HG02970 (cell line): ENCODE results near the gene GLB1L3.
"Not testable (repeated sequence)": the region's sequence is repeated elsewhere in the genome, so short reads cannot be mapped to it uniquely, and the experiment has no call there.

Experiments used
- ATAC-seq: cut with Tn5 transposase; IDR thresholded peaks from one replicate; pipeline ENCODE4 v1.9.1; 2021; ENCODE audit warnings: mild to moderate bottlenecking, moderate library complexity, moderate number of reproducible peaks; ENCODE audit not compliant: unreplicated experiment, low FRiP score

GLB1L3 gene

DNA sequence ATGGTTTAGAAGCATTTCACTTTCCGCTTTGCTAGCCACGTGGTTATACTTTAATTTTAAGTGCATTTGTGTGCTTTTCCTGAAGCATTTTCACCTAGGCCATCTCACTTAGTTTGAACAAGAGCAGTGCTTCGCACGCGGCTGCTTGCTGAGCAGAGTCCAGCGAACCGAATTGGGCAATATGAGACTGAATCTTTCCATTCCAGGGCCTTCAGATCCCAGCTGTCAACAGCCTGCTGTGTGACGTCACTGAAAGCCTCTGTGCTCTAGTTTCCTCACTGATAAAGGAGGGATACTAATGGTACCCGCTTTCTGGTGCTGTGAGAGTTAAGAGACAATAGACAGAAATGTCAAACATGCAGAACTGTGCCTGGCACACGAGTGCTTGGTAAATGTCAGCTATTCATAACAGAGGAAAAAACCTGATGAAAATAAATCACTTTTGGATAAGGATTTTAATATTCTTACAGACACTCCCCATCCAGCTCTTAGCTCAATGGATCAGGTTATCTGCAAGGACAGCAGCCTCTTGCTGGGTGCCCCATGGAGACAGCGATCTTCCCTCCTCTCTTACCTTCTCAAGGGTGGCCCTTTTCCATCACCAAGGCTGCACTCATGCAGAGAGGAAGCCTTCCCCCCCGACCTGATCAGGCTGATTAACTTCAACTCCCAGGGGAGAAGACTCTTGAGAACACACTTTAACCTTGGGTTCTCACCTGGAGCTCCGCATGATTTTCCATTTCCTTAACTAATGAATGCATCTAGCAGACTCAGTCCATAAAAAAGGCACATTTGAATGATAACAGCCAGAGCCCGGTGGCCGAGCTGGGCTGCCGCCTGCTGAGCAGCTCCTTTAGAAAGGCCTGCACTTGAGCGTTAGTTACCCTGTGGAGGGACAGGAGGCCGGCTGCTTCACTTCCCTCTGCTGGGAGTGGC is 3.5 kb upstream of the GLB1L3 start:
- no peak for ATAC-seq

DNA sequence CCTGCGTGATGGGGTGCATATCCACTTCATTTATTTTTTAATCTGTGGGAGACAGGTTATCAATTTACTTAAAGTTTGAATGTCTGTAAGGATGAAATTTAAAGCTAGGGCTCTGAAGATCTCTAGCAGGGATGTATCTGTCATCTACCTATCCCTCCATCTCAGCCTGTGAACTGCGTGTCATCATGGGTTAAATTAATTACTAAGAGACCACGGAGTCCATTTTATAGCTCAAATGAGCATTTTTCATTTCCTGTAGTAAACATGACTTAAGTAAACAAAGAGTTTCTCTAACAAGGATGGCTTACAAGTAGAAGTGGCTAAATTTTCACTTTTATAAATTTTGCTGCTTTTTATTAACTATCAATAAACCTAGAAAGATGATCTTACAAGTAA is 2.9 kb upstream of the GLB1L3 start:
- ATAC-seq: no peak

DNA sequence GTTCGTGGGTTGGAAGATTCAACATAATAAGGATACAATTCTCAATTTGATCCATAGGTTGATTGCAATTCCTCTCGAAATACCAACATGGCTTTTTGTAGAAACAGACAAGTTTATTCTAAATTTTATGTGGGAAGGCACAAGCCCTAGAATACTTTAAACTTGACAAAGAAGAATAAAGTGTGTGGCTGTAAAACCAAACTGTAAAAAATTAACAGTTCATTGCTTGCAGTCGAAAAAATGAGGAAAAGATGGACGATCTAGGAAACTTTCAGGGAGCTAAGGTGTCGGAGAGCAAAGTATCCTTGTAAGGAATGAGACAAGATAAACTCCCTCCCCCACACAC is 1.0 kb upstream of the GLB1L3 start:
- no peak for ATAC-seq

DNA sequence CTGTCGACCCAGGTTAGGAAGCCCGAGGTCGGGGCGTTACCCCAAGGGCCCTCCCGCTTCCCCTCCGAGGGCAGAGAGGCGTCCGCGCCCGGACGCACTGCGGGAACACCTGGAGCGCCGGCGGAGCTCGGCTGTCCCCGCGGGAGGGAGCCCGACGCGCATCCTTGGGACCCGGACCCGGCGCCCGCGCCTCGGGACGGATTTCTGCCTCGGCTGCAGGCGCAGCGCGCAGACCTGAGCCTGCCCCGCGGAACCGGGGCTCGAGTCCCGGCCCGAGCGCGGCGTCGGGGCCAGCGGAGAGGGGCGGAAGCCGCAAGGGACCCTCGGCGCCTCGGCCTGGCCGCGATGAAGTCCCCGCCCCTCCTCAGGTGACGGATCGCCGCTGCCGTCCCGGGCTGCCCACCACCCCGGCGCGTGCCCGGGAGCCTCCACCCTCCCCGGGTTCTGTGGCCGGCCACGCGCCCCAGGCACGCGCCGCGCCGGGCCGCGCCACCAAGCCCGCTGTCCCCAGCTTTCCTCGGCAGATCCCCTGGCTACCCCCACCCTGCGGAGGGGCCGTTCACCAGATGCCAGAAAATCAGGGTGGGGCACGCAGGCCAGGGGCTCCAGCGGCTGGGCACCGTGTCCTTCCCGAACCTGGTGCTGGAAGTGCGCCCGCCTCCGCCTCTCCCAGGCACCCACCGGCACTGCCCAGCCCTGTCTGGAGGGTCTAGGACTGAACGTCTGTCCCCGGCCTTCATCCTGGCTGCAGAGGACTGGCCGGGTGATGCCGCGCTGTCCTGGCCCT is 410 bp downstream of the GLB1L3 start:
- no peak for ATAC-seq

DNA sequence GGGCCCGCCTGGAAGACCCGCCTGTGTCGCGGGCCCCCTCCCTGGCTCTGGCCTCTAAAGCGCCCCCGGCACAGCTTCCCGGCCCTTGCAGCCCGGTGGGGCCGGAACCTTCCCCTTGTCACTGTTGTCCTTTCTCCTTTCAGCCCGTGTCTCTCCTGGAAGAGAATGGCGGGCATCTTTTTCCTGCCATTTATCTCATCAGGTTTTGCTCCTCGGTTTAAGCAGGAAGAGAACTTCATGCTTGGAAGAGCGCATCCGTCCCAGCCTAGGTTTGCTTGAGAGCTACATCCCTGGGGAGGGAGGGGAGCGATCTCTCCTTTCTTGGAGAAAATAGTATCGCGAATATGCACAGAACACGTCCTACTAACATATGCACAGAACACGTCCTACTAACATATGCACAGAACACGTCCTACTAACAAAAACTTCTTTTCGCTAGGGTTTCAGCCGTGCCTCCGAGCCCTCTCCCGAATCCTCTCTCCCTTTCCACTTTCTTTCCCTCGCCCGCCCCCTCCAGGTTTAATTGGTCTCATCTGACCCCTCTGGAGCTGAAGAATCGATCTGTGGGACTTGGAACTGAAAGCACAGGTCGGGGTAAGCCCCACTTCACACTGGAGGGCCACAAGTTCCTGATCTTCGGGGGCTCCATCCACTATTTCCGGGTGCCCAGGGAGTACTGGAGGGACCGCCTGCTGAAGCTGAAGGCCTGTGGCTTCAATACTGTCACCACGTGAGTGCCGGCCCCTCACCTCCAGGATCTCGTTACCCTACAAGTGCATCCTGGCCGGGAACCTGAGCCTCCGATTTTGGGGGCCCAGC is 1.2 kb downstream of the GLB1L3 start:
- no peak for ATAC-seq

DNA sequence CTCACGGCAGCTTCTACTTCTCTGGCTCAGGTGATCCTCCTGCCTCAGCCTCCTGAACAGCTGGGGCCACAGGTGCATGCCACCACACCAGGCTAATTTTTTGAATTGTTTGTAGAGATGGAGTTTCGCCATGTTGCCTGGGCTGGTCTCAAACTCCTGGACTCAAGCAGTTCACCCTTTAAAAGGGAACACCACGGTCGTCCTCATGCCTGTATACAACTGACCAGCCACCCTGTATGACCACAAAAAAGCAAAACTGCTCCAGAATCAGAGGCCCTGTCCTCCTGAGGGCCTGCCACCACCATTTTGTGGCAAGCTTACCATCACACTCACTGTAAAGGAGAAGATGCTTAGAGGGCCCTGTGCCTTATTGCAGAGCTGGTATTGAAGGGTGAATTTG is 2.2 kb downstream of the GLB1L3 start:
- no peak for ATAC-seq

DNA sequence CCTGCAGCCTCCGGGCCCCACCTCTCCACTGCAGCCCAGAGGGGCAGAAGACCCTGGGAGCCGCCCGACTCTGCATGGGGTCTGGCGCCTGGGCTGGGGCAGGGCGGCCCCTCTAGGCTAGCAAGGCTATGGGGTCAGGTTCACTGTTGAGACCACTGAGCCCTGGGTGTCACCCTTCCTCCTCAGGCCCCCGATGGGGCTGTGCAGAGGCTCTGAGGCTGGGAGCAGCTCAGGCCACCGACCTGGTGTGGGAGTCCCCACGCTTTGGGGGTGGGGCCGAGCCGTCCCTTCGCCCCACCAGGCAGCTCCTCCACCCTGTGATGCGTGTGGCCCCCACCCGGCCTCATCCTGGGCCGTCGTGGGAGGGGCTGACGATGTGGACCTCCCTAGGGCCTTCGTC is 5.5 kb downstream of the GLB1L3 start:
- not testable (repeated sequence) for ATAC-seq

DNA sequence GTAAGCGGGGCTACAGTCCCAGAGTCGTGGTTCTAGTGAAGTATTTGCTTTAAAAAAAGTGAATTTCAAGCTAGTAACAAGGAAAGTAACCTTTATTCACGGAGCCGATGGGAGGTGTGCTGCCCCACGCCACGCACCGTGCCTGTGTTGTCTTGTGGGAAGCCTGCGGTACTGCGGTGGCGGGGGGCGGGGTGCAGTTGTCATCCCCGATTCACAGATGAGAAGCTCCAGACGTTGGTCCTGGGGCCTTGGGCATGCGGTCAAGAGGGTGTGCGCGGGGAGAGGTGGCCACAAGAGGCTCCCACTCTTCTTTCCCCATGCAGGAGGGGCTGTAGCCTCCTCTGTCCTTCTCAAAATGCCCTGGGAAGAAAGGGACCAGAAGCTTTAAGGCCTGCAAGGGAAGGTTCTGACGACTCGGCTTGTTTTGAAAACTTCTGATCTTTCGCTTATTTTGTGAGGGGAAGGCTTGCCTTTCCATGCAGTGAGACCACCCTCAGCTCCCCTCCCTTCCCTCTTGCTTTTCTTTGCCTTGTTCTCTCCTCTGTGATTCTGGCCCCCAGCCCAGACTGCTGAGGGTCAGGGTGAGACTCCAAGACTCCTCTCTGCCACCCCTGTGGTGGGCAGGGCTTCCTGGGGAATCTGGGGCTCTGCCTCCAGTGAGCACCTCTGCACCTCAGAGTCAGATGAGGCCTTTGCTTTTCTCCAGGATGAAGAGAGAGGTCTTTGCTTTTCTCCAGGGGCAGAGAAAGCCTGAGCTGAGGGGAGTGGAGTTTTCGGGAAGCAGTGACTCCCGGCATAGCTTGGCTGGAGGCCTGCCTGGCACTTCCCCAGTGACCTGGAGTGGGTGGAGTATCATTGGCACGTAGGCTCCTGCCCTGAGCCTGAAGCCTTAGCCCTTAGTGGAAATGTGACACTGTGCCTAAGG is 6.2 kb downstream of the GLB1L3 start:
- no peak for ATAC-seq

DNA sequence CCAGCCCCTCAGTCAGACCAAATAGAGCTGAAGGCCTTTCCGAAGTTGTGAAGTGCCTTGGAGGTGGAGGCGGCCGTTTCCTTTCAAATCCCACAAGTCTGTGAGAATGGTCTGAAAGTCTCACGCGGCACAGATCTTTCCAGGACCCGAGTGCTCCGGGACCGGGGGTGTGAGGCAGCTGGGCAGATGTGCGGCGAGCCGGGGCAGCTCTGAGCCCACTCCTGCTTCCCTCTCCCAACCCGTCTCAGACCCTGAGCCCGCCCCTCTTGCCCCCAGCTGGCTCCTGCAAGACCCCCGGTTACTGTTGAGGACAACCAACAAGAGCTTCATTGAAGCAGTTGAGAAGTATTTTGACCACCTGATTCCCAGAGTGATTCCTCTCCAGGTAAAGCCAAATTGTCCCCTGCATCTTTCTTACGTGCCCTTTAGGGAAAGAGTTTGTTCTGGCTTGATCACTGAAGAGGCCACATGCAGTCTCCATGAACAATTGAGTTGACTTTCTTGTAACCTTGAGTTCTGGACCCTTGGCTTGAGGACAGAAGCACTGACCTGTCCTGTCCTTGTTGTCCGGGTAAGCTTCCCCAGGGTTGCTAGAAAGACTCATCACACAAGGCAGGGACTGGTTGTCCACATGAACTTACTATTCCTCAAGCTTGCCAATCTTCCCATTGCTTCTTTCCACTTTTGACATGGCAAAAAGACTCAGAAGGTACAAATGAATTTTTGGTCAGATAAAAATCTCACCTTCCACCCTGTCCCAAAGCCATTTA is 7.5 kb downstream of the GLB1L3 start:
- ATAC-seq: no peak

DNA sequence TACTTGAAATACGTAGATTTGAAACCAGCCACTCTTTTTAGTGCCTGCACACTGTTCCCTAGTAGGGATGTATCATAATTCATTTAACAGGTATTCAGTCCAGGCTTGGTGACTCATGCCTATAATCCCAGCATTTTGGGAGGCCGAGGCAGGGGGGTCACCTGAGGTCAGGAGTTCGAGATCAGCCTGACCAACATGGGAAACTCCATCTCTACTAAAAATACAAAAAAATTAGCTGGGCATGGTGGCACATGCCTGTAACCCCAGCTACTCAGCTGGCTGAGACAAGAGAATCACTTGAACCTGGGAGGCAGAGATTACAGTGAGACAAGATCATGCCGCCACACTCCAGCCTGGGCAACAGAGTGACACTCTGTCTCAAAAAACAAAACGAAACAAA is 8.2 kb downstream of the GLB1L3 start:
- ATAC-seq: not testable (repeated sequence)

DNA sequence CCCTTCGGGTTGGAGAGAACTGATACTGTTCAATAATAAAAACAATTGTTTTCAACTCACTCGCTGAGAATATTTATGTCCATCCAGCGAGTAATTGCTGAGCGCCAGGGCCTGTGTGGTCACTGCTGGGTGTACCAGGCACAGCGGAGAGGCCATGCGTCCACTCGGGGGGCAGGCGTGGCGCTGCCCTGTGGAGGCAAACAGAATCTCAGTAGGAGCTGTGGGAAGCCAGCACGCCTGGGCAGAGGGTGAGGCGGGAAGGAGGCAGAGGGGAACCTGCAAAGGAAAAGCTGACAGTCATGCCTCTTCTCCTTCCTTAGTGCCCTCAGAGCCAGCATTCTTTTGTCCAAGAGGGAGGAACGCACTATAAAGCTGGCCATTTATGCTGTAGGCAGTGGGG is 11.4 kb downstream of the GLB1L3 start:
- ATAC-seq: no peak

DNA sequence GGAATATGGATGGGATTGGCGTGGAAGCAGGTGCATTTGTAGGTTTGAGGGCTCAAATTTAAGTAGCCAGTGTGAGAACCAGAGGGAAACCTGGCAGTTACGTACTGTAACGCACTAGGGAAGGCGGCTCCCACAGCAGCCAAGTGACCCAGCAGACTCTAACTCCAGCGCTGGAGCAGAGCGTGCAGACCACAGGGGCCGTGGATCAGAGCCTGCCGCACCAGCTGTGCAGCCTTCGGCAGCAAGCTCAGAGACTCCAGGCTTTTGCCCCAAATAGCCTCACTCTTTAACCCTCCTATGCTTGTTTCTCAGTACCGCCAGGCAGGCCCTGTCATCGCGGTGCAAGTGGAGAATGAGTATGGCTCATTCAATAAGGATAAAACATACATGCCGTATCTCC is 12.3 kb downstream of the GLB1L3 start:
- ATAC-seq: no peak

DNA sequence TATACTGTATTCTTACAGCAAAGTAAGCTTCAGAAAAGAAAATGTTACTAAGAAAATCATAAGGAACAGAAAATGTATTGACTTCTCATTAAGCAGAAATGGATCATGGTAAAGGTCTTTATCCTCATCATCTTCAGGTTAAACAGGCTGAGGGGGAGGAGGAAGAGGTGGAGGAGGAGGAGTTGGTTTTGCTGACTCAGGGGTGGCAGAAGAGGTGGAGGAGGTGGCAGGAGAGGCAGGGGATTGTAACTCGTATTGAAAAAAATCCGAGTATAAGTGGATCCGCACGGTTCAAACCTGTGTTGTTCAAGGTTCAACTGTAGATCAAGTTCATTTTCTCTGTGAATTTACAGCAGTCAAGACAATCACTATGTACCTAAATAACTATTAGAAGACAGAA is 13.0 kb downstream of the GLB1L3 start:
- no peak for ATAC-seq

DNA sequence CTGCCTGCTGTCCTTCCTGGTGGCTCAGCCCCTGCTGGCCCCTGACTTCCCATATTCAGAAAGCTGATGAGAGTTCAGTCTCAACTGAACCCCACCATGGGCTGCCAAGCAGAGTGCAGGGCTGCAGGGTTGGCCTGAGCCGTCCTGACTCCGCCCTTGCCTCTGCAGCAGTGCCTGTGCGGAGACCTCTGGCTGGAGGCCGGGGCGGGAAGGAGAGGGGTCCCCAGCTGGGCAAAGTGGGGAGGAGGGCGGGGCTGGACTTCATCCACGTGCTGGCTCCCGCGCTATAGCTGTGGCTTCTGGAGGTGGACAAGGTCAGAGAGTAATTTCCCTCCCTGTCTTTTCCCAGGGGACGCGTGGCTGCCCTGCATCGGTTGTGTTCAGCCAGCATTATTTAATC is 13.6 kb downstream of the GLB1L3 start:
- no peak for ATAC-seq

DNA sequence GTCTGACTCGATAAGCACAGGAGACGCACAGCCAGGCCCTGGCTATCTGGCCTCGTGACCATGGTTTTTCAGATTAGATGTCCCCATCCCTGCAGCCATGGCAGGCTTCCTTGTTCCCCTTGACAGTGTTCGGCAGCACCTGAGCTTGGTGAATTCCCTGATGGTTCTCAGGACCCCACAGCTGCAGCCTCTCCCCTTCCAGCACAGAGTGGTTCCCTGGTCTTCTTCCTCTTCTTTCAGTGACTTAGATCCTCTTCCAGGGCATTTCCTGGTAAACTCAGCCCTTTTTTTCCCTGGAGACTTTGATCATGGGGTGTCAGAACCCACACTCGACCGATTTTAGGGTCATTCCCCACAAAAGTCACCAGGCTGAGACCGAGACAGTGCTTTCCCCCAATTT is 14.5 kb downstream of the GLB1L3 start:
- no peak for ATAC-seq

DNA sequence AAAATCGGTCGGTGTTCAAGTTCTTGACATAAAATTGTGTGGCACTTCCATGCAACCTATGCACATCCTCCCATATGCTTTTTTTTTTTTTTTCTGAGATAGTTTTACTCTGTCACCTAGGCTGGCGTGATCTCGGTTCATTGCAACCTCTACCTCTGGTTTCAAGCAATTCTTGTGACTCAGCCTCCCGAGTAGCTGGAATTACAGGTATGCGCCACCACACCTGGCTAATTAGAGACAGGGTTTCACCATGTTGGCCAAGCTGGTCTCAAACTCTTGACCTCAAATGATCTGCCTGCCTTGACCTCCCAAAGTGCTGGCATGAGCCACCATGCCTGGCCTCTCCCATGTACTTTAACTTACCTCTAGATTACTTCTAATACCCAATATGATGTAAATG is 15.0 kb downstream of the GLB1L3 start:
- no peak for ATAC-seq

DNA sequence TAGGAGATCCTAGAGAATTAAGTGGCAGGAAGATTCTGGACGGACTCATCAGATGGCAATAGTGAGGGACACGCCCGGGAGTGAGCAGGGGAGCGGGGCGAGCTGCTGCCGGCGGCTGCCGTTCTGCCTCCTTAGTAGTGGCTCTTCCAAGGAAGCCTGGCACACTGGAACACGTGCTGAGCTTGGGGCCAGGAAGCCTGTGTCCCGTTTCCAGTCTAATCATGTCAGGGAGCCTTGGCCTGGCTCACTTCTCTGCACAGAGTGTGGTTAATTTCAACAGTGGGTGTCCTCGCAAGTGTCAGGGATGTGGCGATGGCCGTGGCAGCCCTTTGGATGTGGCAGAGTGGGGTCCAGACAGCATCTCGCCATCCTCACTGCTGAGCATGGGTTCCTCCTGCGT is 16.5 kb downstream of the GLB1L3 start:
- ATAC-seq: no peak

DNA sequence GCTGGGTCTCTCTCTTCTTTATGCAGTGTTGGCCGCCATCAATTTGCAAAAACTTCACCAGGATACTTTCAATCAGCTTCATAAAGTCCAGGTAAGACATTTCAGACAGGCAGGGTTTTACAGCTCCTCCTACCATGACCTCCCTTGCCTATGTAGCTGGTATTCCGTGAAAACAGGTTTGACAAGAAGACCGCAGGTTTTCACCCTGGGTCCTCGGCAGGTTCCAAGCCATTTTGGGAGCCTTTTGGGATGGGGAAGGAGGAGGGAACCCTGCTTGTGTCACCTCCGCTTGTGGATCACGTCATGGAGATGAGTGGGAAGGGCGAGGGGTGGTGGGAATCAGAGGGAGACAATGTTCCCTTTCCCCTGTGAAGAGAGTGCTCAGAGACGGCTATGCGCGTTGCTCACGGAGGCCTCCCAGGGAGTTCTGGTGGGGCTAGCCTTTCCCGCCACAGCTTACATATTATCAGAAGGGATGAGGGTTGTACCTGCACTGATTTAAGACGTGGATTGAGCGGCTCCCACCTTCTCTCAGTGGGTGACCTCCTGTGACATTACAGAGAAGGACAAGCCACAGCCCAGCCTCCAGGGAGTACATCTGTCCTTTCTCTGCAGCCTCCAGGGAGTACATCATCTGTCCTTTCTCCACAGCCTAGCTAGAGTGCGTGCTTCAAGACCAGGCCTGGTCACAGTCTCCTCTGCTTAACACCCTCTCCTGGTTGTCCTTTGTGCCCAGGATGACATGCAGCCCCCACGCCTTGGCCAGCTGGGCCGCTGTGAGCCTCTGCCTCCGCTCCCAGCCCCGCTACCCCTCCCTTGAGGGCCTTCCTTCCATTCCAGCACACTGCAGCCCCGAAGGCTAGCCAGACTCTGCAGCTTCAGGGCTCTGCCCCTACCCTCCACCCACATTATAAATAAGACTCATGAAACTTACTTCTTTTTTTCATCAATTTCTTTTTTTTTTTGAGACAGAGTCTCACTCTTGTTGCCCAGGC is 17.2 kb downstream of the GLB1L3 start:
- no peak for ATAC-seq
